Measurements from ENCODE around the gene SMPD1. TPM values are rescaled to one million over a fixed set of nuclear protein-coding genes. Genes with fewer than 3 reads are reported as not detected.
A peak's percentile ranks its signal among the peaks of the same experiment; 100 is the strongest.

Gene SMPD1
- 38.9 and 57.9 TPM in 2 replicates for total RNA-seq (2014; rRNA removed; shearing (Covaris generic))

- Histone ChIP-seq H3K9me3 (replicated peaks) (no peaks in the 10 kb centered on the region), H3K27ac (peak within 1 kb of the TSS; percentile 8; the same call in 1 of the 2 replicates), H3K27me3 (replicated peaks) (no peaks in the 10 kb centered on the region), H3K36me3 (no peaks in the 10 kb centered on the region), H3K4me3 (peak within 1 kb of the TSS; percentile 53), H3K4me1 (replicated peaks) (peaks cover 42% of the 10 kb centered on the region)
- peak; percentile 82 to 83 for DNase-seq (ENCODE audit: low read depth in 1 of 2, low spot score in 2 of 2)
Measured at GRCh38 chr11:6389905-6390717, at the start of gene SMPD1. Gene SMPD1, plus strand, starts transcription at chr11:6390474. Its CDS starts 125 bp downstream, at chr11:6390599.

GRCh38 chr11:6345366-6345765, 44.9 kb upstream of the SMPD1 start:
- Histone ChIP-seq H3K27me3 (replicated peaks) (no peaks in the 10 kb centered on the region), H3K27ac (no peak overlapping the region), H3K4me1 (replicated peaks) (no peaks in the 10 kb centered on the region), H3K36me3 (no peaks in the 10 kb centered on the region), H3K4me3 (no peak overlapping the region), H3K9me3 (replicated peaks) (no peaks in the 10 kb centered on the region)
- no peak for DNase-seq (ENCODE audit: low read depth in 1 of 2, low spot score in 2 of 2)

GRCh38 chr11:6350043-6350442, 40.2 kb upstream of the SMPD1 start:
- peaks cover 13% of the 10 kb centered on the region for H3K4me1 ChIP-seq (replicated peaks)

GRCh38 chr11:6350486-6350885, 39.8 kb upstream of the SMPD1 start:
- no peak for DNase-seq (ENCODE audit: low read depth in 1 of 2, low spot score in 2 of 2)
- Histone ChIP-seq H3K27me3 (replicated peaks) (no peaks in the 10 kb centered on the region), H3K9me3 (replicated peaks) (no peaks in the 10 kb centered on the region), H3K4me1 (replicated peaks) (peaks cover 17% of the 10 kb centered on the region), H3K36me3 (no peaks in the 10 kb centered on the region), H3K4me3 (no peak overlapping the region), H3K27ac (no peak overlapping the region)

More at GRCh38 chr11:6350043-6350442, 40.2 kb upstream of the SMPD1 start:
- Histone ChIP-seq H3K9me3 (replicated peaks) (no peaks in the 10 kb centered on the region), H3K27ac (no peak overlapping the region), H3K36me3 (no peaks in the 10 kb centered on the region), H3K4me3 (no peak overlapping the region), H3K27me3 (replicated peaks) (no peaks in the 10 kb centered on the region)
- no peak for DNase-seq (ENCODE audit: low read depth in 1 of 2, low spot score in 2 of 2)

- H3K27me3 ChIP-seq (replicated peaks) = no peaks in the 10 kb centered on the region
- H3K4me1 ChIP-seq (replicated peaks) = peaks cover 25% of the 10 kb centered on the region
- no peak overlapping the region for H3K4me3 ChIP-seq
- H3K9me3 ChIP-seq (replicated peaks) = no peaks in the 10 kb centered on the region
- DNase-seq (ENCODE audit: low read depth in 1 of 2, low spot score in 2 of 2) = no peak
- H3K36me3 ChIP-seq = no peaks in the 10 kb centered on the region
- no peak overlapping the region for H3K27ac ChIP-seq
Measured at GRCh38 chr11:6351782-6352382, 38.4 kb upstream of the SMPD1 start.

GRCh38 chr11:6353367-6353987, 36.8 kb upstream of the SMPD1 start:
- DNase-seq (ENCODE audit: low read depth in 1 of 2, low spot score in 2 of 2) = peak in 1 of 2 experiments; percentile 36
- no peaks in the 10 kb centered on the region for H3K9me3 ChIP-seq (replicated peaks)
- no peaks in the 10 kb centered on the region for H3K36me3 ChIP-seq
- H3K4me1 ChIP-seq (replicated peaks) = peaks cover 41% of the 10 kb centered on the region
- no peak overlapping the region for H3K4me3 ChIP-seq
- H3K27me3 ChIP-seq (replicated peaks) = no peaks in the 10 kb centered on the region
- H3K27ac ChIP-seq = no peak overlapping the region

- no peaks in the 10 kb centered on the region for H3K36me3 ChIP-seq
- peak in 1 of 2 experiments; percentile 20 for DNase-seq (ENCODE audit: low read depth in 1 of 2, low spot score in 2 of 2)
- H3K27me3 ChIP-seq (replicated peaks) = no peaks in the 10 kb centered on the region
- peak overlapping the region; percentile 9; the same call in 1 of the 2 replicates for H3K27ac ChIP-seq
- peaks cover 44% of the 10 kb centered on the region for H3K4me1 ChIP-seq (replicated peaks)
- no peak overlapping the region for H3K4me3 ChIP-seq
- H3K9me3 ChIP-seq (replicated peaks) = no peaks in the 10 kb centered on the region
Measured at GRCh38 chr11:6354651-6355485, 35.4 kb upstream of the SMPD1 start.

GRCh38 chr11:6356503-6357055, 33.7 kb upstream of the SMPD1 start:
- DNase-seq (ENCODE audit: low read depth in 1 of 2, low spot score in 2 of 2) = no peak

GRCh38 chr11:6357222-6357621, 33.1 kb upstream of the SMPD1 start:
- DNase-seq (ENCODE audit: low read depth in 1 of 2, low spot score in 2 of 2) = peak; percentile 86 to 89
- H3K4me3 ChIP-seq = no peak overlapping the region
- H3K36me3 ChIP-seq = no peaks in the 10 kb centered on the region
- H3K27me3 ChIP-seq (replicated peaks) = no peaks in the 10 kb centered on the region
- peaks cover 47% of the 10 kb centered on the region for H3K4me1 ChIP-seq (replicated peaks)
- H3K9me3 ChIP-seq (replicated peaks) = no peaks in the 10 kb centered on the region
- peak overlapping the region; percentile 90 for H3K27ac ChIP-seq

More at GRCh38 chr11:6356503-6357055, 33.7 kb upstream of the SMPD1 start:
- Histone ChIP-seq H3K4me3 (no peak overlapping the region), H3K27ac (peak overlapping the region; percentile 90), H3K4me1 (replicated peaks) (peaks cover 47% of the 10 kb centered on the region), H3K9me3 (replicated peaks) (no peaks in the 10 kb centered on the region), H3K36me3 (no peaks in the 10 kb centered on the region), H3K27me3 (replicated peaks) (no peaks in the 10 kb centered on the region)

GRCh38 chr11:6360183-6360582, 30.1 kb upstream of the SMPD1 start:
- no peaks in the 10 kb centered on the region for H3K36me3 ChIP-seq
- H3K4me3 ChIP-seq = no peak overlapping the region
- H3K27me3 ChIP-seq (replicated peaks) = no peaks in the 10 kb centered on the region
- H3K4me1 ChIP-seq (replicated peaks) = peaks cover 33% of the 10 kb centered on the region
- no peak overlapping the region for H3K27ac ChIP-seq
- H3K9me3 ChIP-seq (replicated peaks) = no peaks in the 10 kb centered on the region
- DNase-seq (ENCODE audit: low read depth in 1 of 2, low spot score in 2 of 2) = no peak

GRCh38 chr11:6362185-6362872, 27.9 kb upstream of the SMPD1 start:
- no peak for DNase-seq (ENCODE audit: low read depth in 1 of 2, low spot score in 2 of 2)
- Histone ChIP-seq H3K27ac (no peak overlapping the region), H3K9me3 (replicated peaks) (no peaks in the 10 kb centered on the region), H3K36me3 (no peaks in the 10 kb centered on the region), H3K4me1 (replicated peaks) (peaks cover 17% of the 10 kb centered on the region), H3K27me3 (replicated peaks) (no peaks in the 10 kb centered on the region), H3K4me3 (no peak overlapping the region)

- DNase-seq (ENCODE audit: low read depth in 1 of 2, low spot score in 2 of 2) = peak; percentile 52 to 70
- H3K4me3 ChIP-seq = no peak overlapping the region
- H3K36me3 ChIP-seq = no peaks in the 10 kb centered on the region
- no peak overlapping the region for H3K27ac ChIP-seq
- H3K9me3 ChIP-seq (replicated peaks) = no peaks in the 10 kb centered on the region
- peaks cover 10% of the 10 kb centered on the region for H3K4me1 ChIP-seq (replicated peaks)
- H3K27me3 ChIP-seq (replicated peaks) = no peaks in the 10 kb centered on the region
Measured at GRCh38 chr11:6362873-6363678, 27.2 kb upstream of the SMPD1 start.

Measured in SJSA1 (cell line).